Measurements from ENCODE around the gene MED19.
"Not testable (repeated sequence)": the region's sequence is repeated elsewhere in the genome, so short reads cannot be mapped to it uniquely, and the experiment has no call there.

MED19 gene

GRCh38 chr11:57727185-57727584 lies 15.2 kb upstream of the MED19 start:
- Mint-ChIP-seq H3K4me3 (no peak overlapping the region), H3K9me3 (no peaks in the 10 kb centered on the region), H3K27ac (peak overlapping the region; percentile 83), H3K36me3 (peaks cover 12% of the 10 kb centered on the region), H3K27me3 (no peaks in the 10 kb centered on the region), H3K4me1 (peaks cover 20% of the 10 kb centered on the region)
- no peak for ATAC-seq

DNA sequence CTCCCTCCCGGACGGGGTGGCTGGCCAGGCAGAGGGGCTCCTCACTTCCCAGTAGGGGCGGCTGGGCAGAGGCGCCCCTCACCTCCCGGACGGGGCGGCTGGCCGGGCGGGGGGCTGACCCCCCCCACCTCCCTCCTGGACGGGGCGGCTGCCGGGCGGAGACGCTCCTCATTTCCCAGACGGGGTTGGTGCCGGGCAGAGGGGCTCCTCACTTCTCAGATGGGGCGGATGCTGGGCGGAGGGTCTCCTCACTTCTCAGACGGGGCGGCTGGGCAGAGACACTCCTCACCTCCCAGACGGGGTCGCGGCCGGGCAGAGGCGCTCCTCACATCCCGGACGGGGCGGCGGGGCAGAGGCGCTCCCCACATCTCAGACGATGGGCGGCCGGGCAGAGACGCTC lies 4.7 kb upstream of the MED19 start:
- Mint-ChIP-seq H3K4me1 (peaks cover 19% of the 10 kb centered on the region), H3K36me3 (peaks cover 20% of the 10 kb centered on the region)
- not testable (repeated sequence) for H3K27ac Mint-ChIP-seq, H3K4me3 Mint-ChIP-seq, ATAC-seq, H3K9me3 Mint-ChIP-seq, H3K27me3 Mint-ChIP-seq

DNA sequence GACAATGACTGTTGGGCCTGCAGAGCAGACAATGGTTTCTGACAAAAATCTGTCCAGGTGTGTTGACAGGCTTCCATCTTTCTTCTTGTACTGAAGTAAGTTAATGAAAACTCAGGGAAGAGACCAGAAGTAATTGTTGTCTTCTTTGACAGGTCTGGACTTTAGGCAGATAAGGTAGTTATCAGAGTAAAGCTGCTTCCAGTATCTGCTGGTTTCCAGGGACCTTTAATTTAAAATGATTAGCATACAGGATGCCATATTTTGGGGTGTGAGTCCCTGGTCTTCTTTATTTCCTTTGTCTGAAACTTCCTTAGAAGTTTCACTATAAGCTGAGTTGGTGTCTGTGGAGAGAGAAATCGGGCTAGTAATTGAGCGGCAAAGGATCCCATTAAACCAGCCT lies 1.8 kb upstream of the MED19 start:
- no peak for ATAC-seq
- Mint-ChIP-seq H3K27ac (peak overlapping the region; percentile 92), H3K9me3 (no peaks in the 10 kb centered on the region), H3K4me3 (peak overlapping the region; percentile 94), H3K27me3 (no peaks in the 10 kb centered on the region), H3K36me3 (peaks cover 31% of the 10 kb centered on the region), H3K4me1 (peaks cover 44% of the 10 kb centered on the region)

DNA sequence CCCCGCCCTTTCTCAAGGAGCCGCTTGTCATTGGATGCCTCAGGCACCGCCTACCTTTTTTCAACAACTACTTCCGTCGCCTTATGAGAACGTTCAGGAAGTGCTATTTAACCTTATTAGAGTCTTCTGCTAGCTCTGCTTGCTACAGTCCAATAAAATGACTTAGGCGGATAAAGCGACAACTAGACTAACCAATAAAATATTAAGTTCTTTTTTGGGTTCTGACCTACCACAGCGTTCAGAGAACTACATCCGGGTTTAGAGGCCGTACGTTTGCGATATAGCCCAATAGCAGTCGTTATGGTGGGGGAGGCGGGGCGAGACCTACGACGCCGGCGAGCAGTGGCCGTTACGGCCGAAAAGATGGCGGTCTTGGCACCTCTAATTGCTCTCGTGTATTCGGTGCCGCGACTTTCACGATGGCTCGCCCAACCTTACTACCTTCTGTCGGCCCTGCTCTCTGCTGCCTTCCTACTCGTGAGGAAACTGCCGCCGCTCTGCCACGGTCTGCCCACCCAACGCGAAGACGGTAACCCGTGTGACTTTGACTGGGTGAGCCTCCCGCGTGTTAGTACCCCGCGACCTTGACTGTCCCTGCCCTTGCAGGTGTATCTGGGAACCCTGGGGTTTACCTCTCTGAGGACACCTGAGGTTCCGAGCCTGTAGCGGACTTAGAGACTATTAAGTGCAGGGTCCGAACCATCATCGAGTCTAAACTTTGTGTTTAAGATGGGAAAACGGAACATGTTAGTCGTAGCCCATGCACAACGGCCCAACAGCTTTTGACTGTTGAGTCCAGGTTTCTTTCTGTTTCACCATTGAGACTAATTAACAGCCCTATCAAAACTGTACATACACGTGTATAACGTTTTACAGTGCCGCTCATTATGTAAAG lies 488 bp upstream of the MED19 start, which contains the start of gene TMX2:
Gene TMX2 (plus strand): TSS at position 338 of the 895 bp plus-strand sequence. CDS start 26 bp downstream, at position 364.
- H3K4me1 Mint-ChIP-seq, result peaks cover 49% of the 10 kb centered on the region
- ATAC-seq, result peak; percentile 98

GRCh38 chr11:57709802-57710367 lies 2.1 kb downstream of the MED19 start:
- Mint-ChIP-seq H3K9me3 (no peaks in the 10 kb centered on the region), H3K36me3 (peaks cover 28% of the 10 kb centered on the region), H3K27ac (peak overlapping the region; percentile 51), H3K4me1 (peaks cover 49% of the 10 kb centered on the region), H3K4me3 (no peak overlapping the region), H3K27me3 (no peaks in the 10 kb centered on the region)
- ATAC-seq, result no peak

More for the DNA sequence above, 488 bp upstream of the MED19 start, which contains the start of gene TMX2:
- peak within 1 kb of the TSS; percentile 92 for H3K27ac Mint-ChIP-seq
- H3K36me3 Mint-ChIP-seq, result peaks cover 26% of the 10 kb centered on the region
- H3K4me3 Mint-ChIP-seq, result peak within 1 kb of the TSS; percentile 94
- H3K27me3 Mint-ChIP-seq, result no peaks in the 10 kb centered on the region
- H3K9me3 Mint-ChIP-seq, result no peaks in the 10 kb centered on the region

- Mint-ChIP-seq H3K4me1 (peaks cover 23% of the 10 kb centered on the region), H3K36me3 (peaks cover 40% of the 10 kb centered on the region)
- not testable (repeated sequence) for H3K27me3 Mint-ChIP-seq, H3K4me3 Mint-ChIP-seq, H3K9me3 Mint-ChIP-seq, H3K27ac Mint-ChIP-seq, ATAC-seq
Observed at GRCh38 chr11:57705432-57705831, 6.6 kb downstream of the MED19 start.

DNA sequence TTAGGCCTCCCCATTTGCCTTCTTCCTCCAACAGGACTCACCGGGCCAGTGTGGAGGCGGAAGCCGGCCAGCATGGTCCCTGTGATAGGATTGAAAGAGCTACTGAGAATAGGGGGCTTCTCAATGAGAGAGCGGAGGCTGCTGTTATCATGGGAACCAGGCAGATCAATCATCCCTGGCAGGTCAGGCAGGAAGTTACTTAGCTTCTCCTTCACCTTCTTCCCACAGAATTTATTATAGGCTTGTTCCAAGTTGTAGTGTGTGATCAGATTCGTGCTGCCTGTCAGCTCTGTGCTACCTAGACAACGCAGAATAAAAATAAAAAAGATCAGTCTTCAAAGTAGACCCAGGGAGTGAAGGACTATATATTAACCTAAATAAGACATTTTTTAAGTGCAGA lies 7.1 kb downstream of the MED19 start:
- peak overlapping the region; percentile 48 for H3K27ac Mint-ChIP-seq
- no peak for ATAC-seq
- H3K9me3 Mint-ChIP-seq, result no peaks in the 10 kb centered on the region
- no peak overlapping the region for H3K4me3 Mint-ChIP-seq
- H3K27me3 Mint-ChIP-seq, result no peaks in the 10 kb centered on the region
- peaks cover 41% of the 10 kb centered on the region for H3K36me3 Mint-ChIP-seq
- H3K4me1 Mint-ChIP-seq, result peaks cover 18% of the 10 kb centered on the region

DNA sequence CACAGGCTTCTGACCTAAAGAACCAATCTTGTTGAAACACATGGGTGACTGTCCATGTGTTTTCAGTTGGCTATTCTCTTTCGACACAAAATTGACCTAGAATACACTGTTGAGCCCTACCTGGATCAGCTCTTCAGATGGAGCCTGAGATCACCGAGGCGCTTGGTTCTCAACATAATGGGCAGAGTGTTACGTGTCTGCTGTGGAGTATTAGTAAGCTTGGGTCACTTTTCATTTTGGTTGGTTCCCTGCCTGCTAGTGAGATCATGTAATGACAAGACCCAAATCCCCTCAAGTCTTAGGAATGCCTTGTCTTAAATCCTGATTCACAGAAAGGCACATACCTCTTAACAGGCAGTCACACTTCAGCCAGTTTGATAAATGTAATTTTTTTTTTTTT lies 8.7 kb downstream of the MED19 start:
- Mint-ChIP-seq H3K4me1 (peaks cover 4% of the 10 kb centered on the region), H3K9me3 (no peaks in the 10 kb centered on the region), H3K4me3 (no peak overlapping the region), H3K36me3 (peaks cover 47% of the 10 kb centered on the region), H3K27ac (no peak overlapping the region), H3K27me3 (no peaks in the 10 kb centered on the region)
- no peak for ATAC-seq

GRCh38 chr11:57700425-57700824 lies 11.6 kb downstream of the MED19 start:
- ATAC-seq, result no peak
- H3K36me3 Mint-ChIP-seq, result peaks cover 60% of the 10 kb centered on the region
- no peaks in the 10 kb centered on the region for H3K27me3 Mint-ChIP-seq
- H3K9me3 Mint-ChIP-seq, result no peaks in the 10 kb centered on the region
- H3K4me1 Mint-ChIP-seq, result no peaks in the 10 kb centered on the region
- no peak overlapping the region for H3K4me3 Mint-ChIP-seq
- no peak overlapping the region for H3K27ac Mint-ChIP-seq

DNA sequence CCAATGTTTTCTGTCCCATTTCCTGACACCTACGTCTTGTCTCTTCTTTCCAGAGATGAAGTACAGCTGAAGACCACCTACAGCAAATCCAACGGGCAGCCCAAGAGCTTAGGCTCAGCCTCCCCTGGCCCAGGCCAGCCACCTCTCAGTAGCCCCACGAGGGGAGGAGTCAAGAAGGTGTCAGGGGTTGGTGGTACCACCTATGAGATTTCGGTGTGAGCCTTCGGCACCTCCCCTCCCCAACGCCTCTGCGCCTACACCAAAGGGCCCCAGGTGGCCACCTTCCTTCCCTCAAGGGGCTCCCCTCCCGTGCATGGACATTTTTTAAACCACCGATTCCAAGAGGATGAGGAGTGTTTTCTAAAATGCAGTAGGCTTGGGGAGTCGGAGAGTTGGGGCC lies 12.2 kb downstream of the MED19 start:
- Mint-ChIP-seq H3K4me1 (no peaks in the 10 kb centered on the region), H3K27me3 (no peaks in the 10 kb centered on the region), H3K27ac (no peak overlapping the region), H3K9me3 (no peaks in the 10 kb centered on the region), H3K4me3 (no peak overlapping the region), H3K36me3 (peaks cover 55% of the 10 kb centered on the region)
- no peak for ATAC-seq

DNA sequence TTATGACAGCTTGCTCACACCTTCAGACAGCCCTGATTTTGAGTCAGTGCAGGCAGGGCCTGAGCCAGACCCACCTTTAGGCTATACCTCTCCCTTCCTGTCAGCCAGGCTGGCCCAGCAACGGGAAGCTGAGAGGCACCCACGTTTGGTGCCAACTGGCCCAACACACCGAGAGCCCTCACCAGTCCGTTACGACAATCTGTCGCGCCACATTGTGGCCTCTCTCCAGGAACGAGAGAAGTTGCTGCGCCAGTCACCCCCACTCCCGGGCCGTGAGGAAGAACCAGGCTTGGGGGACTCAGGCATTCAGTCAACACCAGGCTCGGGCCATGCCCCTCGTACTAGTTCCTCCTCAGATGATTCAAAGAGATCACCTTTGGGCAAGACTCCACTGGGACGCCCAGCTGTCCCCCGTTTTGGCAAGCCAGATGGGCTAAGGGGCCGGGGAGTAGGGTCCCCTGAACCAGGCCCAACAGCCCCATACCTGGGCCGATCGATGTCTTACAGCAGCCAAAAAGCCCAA lies 13.1 kb downstream of the MED19 start:
- H3K4me3 Mint-ChIP-seq, result no peak overlapping the region
- ATAC-seq, result peak; percentile 34
- H3K4me1 Mint-ChIP-seq, result no peaks in the 10 kb centered on the region
- H3K9me3 Mint-ChIP-seq, result no peaks in the 10 kb centered on the region
- peaks cover 46% of the 10 kb centered on the region for H3K36me3 Mint-ChIP-seq
- no peaks in the 10 kb centered on the region for H3K27me3 Mint-ChIP-seq
- H3K27ac Mint-ChIP-seq, result no peak overlapping the region

DNA sequence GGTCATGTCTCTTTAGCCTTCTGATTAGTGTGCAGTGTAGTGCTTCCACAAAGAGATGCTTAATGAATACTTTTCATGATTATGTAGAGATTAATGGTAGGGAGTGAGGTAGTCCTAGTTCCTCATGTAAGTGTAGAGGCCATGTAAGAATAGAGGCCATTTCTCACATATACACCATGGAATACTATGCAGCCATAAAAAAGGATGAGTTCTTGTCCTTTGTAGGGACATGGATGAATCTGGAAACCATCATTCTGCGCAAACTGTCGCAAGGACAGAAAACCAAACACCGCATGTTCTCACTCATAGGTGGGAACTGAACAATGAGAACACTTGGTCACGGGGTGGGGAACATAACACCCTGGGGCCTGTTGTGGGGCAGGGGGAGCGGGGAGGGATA lies 21.5 kb downstream of the MED19 start:
- not testable (repeated sequence) for H3K9me3 Mint-ChIP-seq, H3K27me3 Mint-ChIP-seq, H3K27ac Mint-ChIP-seq, H3K4me1 Mint-ChIP-seq, H3K4me3 Mint-ChIP-seq, ATAC-seq
- peaks cover 48% of the 10 kb centered on the region for H3K36me3 Mint-ChIP-seq

GRCh38 chr11:57681168-57681567 lies 30.8 kb downstream of the MED19 start:
- H3K9me3 Mint-ChIP-seq, result no peaks in the 10 kb centered on the region
- peaks cover 46% of the 10 kb centered on the region for H3K36me3 Mint-ChIP-seq
- H3K27ac Mint-ChIP-seq, result no peak overlapping the region
- peaks cover 39% of the 10 kb centered on the region for H3K4me1 Mint-ChIP-seq
- H3K4me3 Mint-ChIP-seq, result no peak overlapping the region
- ATAC-seq, result no peak
- H3K27me3 Mint-ChIP-seq, result no peaks in the 10 kb centered on the region

- Mint-ChIP-seq H3K4me3 (no peak overlapping the region), H3K4me1 (peaks cover 45% of the 10 kb centered on the region), H3K27ac (peak overlapping the region; percentile 19), H3K9me3 (no peaks in the 10 kb centered on the region), H3K27me3 (no peaks in the 10 kb centered on the region), H3K36me3 (peaks cover 45% of the 10 kb centered on the region)
- no peak for ATAC-seq
Observed at GRCh38 chr11:57680552-57680874, 31.5 kb downstream of the MED19 start.

DNA sequence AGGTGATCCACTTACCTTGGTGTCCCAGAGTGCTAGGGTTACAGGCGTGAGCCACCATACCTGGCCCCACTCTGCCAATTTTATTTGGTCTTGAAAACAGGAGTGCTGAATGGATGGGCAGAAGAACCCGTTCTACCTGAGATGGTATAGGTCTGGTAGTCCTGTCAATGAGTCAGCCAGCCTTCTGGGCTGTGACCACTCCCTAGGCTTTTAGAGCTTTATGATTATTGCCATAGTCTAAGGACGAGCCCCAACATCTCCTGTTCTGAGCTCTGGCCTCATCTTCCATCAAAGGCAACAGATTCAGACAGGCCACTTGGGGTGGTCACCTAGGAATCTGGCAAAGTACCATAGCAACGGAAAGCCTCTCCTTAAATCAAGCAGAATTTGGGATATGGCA lies 32.6 kb downstream of the MED19 start:
- Mint-ChIP-seq H3K36me3 (peaks cover 43% of the 10 kb centered on the region), H3K27me3 (no peaks in the 10 kb centered on the region), H3K4me1 (peaks cover 55% of the 10 kb centered on the region), H3K9me3 (no peaks in the 10 kb centered on the region), H3K27ac (no peak overlapping the region), H3K4me3 (no peak overlapping the region)
- ATAC-seq, result no peak

Measured in stimulated activated memory B cell treated with anti-CD40 and anti-IgM and Interleukin-4, amounts not matched to agents 10 μg/mL and 1 μg/mL and 100 μg/mL, for 72 hours (primary cell).